Measurements from ENCODE around the gene UTP14C. TPM values are rescaled to one million over a fixed set of nuclear protein-coding genes. Genes with fewer than 3 reads are reported as not detected.

UTP14C gene
- total and polyA plus RNA-seq, 2 of the 13 experiments (the other 11 are each of a cell fraction or from before 2014, with no cell fraction given), result 8.8 to 12.2 TPM

DNA sequence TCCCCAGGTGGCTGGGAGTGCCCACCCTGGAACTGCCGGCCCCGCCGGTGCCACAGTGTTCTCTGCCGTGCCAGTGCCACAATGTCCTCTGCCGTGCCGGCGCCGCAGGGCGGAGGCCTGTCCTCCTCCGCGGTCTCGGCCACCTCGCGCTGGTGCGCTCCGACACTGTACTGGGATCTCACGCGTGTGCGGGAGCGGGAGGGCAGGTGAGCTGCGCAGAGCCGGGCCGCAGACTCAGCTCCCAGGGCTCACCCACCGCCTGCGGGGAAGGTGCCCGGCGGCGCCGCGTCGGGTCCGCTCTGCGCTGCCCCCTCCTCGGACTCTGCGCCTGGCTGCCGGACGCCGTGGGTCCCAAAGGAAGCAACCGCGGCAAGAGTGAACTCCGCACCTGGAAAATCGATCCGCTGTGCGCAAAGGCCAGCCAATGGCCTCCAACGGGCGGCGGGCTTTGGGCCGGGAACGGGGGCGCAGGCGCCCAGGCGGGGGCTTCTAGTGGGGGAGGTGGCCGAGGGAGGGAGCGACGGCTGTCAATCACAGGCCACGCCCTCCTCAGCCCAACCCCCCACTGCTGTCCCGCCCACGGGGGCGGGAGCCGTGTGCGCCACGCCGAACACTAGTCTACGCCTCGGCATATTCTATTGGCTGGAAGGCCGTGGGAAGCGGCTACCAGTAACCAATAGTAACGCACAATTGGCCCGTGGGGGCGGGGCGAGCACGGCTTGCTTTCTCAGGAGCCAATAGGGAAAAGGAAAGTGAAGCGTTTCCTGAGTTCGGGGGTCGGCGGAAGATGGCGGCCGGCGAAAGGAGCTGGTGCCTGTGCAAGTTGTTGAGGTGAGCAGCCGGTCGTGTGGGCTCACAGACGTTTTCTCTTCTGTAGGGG is 12.6 kb upstream of the UTP14C start, which contains the start of gene ALG11 (continued):
- TF ChIP-seq, protein P1, sequence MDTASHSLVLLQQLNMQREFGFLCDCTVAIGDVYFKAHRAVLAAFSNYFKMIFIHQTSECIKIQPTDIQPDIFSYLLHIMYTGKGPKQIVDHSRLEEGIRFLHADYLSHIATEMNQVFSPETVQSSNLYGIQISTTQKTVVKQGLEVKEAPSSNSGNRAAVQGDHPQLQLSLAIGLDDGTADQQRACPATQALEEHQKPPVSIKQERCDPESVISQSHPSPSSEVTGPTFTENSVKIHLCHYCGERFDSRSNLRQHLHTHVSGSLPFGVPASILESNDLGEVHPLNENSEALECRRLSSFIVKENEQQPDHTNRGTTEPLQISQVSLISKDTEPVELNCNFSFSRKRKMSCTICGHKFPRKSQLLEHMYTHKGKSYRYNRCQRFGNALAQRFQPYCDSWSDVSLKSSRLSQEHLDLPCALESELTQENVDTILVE (CRISPR knock-in tag; IDR thresholded peaks at IDR 0.05), result peak; percentile 83; the same call in 1 of the 2 replicates
- TF ChIP-seq ZNF296 (CRISPR knock-in tag; conservative IDR thresholded peaks at IDR 0.05) (no peak), PCBP1 (IDR thresholded peaks at IDR 0.05; ENCODE audit: borderline replicate concordance, low read depth, low read length) (no peak; the same call in 1 of the 2 replicates), ZFP37 (CRISPR knock-in tag; IDR thresholded peaks at IDR 0.05; ENCODE audit: borderline replicate concordance) (peak; percentile 79; the same call in 1 of the 2 replicates), ZNF563 (CRISPR knock-in tag; IDR thresholded peaks at IDR 0.05) (peak; percentile 96), ZNF121 (CRISPR knock-in tag; IDR thresholded peaks at IDR 0.05) (no peak), ZZZ3 (CRISPR knock-in tag; IDR thresholded peaks at IDR 0.05; ENCODE audit: borderline replicate concordance) (peak; percentile 90; the same call in 1 of the 2 replicates), MEF2D (CRISPR knock-in tag; IDR thresholded peaks at IDR 0.05) (peak; percentile 49; the same call in 1 of the 2 replicates), SETDB1 (CRISPR knock-in tag; IDR thresholded peaks at IDR 0.05; ENCODE audit: borderline replicate concordance) (no peak), SMAD1 (CRISPR knock-in tag; IDR thresholded peaks at IDR 0.05; ENCODE audit: borderline replicate concordance, low read depth) (peak; percentile 51; the same call in 1 of the 2 replicates), ZNF101 (CRISPR knock-in tag; IDR thresholded peaks at IDR 0.05; ENCODE audit: borderline replicate concordance, low read depth) (peak; percentile 61; the same call in 1 of the 2 replicates), CHD2 (IDR thresholded peaks at IDR 0.05; ENCODE audit: low read depth, low read length) (peak; percentile 78; the same call in 1 of the 2 replicates), ZNF773 (CRISPR knock-in tag; IDR thresholded peaks at IDR 0.05; ENCODE audit: borderline replicate concordance) (no peak), RXRA (CRISPR knock-in tag; IDR thresholded peaks at IDR 0.05) (peak; percentile 90), AGO1 (IDR thresholded peaks at IDR 0.05; ENCODE audit: low read depth, low read length, poor library complexity, severe bottlenecking) (no peak), JUND (CRISPR knock-in tag; IDR thresholded peaks at IDR 0.05) (peak; percentile 66), ZNF549 (CRISPR knock-in tag; IDR thresholded peaks at IDR 0.05) (no peak), ZNF713 (CRISPR knock-in tag; IDR thresholded peaks at IDR 0.05) (0 out of 2 replicates have a peak, but pooled peaks have one; percentile 73), GATA4 (IDR thresholded peaks at IDR 0.05; ENCODE audit: borderline replicate concordance, low read depth) (peak; percentile 83), ZBTB3 (CRISPR knock-in tag; IDR thresholded peaks at IDR 0.05; ENCODE audit: borderline replicate concordance, low read depth) (no peak)
- TF ChIP-seq, protein P2, sequence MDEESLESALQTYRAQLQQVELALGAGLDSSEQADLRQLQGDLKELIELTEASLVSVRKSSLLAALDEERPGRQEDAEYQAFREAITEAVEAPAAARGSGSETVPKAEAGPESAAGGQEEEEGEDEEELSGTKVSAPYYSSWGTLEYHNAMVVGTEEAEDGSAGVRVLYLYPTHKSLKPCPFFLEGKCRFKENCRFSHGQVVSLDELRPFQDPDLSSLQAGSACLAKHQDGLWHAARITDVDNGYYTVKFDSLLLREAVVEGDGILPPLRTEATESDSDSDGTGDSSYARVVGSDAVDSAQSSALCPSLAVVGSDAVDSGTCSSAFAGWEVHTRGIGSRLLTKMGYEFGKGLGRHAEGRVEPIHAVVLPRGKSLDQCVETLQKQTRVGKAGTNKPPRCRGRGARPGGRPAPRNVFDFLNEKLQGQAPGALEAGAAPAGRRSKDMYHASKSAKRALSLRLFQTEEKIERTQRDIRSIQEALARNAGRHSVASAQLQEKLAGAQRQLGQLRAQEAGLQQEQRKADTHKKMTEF (CRISPR knock-in tag; IDR thresholded peaks at IDR 0.05), result peak; percentile 98
- TF ChIP-seq, protein P3, sequence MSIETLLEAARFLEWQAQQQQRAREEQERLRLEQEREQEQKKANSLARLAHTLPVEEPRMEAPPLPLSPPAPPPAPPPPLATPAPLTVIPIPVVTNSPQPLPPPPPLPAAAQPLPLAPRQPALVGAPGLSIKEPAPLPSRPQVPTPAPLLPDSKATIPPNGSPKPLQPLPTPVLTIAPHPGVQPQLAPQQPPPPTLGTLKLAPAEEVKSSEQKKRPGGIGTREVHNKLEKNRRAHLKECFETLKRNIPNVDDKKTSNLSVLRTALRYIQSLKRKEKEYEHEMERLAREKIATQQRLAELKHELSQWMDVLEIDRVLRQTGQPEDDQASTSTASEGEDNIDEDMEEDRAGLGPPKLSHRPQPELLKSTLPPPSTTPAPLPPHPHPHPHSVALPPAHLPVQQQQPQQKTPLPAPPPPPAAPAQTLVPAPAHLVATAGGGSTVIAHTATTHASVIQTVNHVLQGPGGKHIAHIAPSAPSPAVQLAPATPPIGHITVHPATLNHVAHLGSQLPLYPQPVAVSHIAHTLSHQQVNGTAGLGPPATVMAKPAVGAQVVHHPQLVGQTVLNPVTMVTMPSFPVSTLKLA (IDR thresholded peaks at IDR 0.05), result peak; percentile 45; the same call in 1 of the 2 replicates
- TF ChIP-seq, protein P4, sequence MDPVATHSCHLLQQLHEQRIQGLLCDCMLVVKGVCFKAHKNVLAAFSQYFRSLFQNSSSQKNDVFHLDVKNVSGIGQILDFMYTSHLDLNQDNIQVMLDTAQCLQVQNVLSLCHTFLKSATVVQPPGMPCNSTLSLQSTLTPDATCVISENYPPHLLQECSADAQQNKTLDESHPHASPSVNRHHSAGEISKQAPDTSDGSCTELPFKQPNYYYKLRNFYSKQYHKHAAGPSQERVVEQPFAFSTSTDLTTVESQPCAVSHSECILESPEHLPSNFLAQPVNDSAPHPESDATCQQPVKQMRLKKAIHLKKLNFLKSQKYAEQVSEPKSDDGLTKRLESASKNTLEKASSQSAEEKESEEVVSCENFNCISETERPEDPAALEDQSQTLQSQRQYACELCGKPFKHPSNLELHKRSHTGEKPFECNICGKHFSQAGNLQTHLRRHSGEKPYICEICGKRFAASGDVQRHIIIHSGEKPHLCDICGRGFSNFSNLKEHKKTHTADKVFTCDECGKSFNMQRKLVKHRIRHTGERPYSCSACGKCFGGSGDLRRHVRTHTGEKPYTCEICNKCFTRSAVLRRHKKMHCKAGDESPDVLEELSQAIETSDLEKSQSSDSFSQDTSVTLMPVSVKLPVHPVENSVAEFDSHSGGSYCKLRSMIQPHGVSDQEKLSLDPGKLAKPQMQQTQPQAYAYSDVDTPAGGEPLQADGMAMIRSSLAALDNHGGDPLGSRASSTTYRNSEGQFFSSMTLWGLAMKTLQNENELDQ (CRISPR knock-in tag; IDR thresholded peaks at IDR 0.05; ENCODE audit: borderline replicate concordance), result no peak
